ENCODE data around the gene LAMB3.

Gene LAMB3

DNA sequence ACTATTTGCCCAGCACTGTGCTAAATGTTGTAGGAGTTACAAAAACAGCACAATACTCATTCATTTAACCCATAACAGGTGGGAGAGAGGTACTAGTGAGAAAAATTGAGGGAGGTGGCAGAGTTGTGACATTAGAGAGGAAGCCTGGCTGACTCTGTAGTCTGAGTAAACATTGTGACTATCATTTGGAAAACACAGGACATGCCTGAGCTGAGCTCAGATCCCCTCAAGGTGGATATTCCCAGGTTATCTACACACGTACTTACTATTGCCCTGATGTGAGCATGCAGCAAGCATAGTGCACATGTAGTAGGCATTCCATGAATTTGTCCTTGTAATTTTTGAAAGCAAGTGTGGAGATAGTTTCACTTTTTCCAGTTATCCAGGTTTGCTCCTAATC lies 57.8 kb downstream of the LAMB3 start:
- no peak for DNase-seq

GRCh38 chr1:209593747-209594146 lies 58.5 kb downstream of the LAMB3 start:
- DNase-seq: no peak

DNA sequence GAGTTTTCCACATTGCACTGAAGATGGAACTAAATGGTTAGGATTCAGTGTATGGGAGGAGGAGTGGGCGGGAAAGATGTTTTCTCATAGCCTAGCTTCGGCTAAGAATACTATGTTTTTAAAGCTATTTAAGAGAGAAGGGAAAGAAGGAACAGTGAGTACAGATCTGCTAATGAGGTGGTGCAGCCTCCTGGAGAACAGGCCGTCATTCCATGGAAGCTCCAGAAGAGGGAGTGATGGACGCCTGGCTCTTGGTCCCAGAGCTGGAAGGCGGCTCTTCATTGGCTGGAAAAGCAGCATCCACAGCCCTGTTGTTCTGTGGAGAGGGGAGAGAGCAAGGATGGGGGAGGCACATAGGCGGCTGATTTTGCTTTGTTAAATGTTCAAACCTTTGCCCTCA lies 61.8 kb downstream of the LAMB3 start:
- DNase-seq: no peak

DNA sequence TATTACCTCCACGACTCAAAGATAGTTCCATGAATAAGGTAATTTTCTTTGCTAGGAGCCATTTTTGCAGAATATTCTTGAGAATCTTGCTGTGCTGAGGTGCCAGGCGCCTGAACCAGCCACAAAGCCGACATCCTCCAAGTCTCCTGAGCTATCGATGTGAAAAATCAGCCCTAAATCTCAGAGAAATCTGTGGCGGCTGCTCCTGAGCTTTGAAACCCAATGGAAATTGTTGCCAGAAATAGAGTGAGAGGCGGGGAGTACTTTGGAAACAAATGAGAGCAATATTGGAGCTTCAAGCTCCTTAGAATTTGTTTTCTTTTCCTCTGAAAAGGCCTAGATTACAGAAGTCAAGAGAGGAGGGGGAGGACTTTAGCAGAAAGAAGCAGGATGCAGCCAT lies 62.4 kb downstream of the LAMB3 start:
- no peak for DNase-seq

GRCh38 chr1:209589440-209589839 lies 62.8 kb downstream of the LAMB3 start:
- no peak for DNase-seq

- no peak for DNase-seq
Measured at GRCh38 chr1:209587789-209588188, 64.4 kb downstream of the LAMB3 start.

DNA sequence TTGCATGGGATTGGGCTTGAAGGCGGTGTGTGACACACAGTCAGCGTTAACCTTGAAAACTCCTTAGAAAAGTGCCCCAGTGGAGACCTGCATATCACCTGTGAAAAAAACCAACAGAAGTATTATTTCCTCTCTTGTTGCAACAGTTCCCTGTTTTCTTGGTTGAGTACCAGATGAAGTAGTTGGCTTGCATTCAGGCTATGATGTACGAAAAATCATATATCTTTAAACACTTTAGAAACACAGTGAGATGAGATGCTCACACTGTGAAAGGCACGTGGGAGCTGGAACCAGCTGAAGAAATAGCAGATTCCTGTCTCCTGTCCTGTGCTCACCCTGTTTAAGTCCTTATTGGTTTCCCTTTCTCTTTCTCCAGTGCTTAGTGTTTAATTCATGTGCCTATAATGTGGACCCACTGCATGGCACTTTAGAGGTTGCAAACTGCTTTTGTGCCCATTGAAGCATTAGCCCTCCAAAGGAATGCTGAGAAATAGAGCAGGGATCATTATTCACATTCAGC lies 65.9 kb downstream of the LAMB3 start:
- no peak for DNase-seq

- no peak for DNase-seq
Measured at GRCh38 chr1:209585672-209586071, 66.6 kb downstream of the LAMB3 start.

DNA sequence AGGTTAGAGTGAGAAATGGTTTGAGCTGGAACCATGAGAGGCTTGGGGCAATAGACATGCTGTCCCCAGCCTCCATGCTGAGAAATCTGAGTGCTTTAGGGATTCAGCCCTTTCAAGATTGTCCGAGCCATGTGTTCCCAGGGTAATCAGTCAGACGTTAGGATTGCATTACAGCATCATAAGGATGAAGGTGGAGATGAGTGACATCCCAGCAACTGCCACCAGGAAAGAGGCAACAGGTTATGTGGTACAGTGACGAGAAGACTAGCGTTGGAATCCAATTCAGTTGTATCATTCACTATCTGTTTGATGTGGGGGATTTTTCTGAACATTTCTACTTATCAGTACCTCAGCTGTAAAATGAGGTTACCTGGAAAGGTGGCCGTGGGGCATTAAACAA lies 67.0 kb downstream of the LAMB3 start:
- DNase-seq: no peak

DNA sequence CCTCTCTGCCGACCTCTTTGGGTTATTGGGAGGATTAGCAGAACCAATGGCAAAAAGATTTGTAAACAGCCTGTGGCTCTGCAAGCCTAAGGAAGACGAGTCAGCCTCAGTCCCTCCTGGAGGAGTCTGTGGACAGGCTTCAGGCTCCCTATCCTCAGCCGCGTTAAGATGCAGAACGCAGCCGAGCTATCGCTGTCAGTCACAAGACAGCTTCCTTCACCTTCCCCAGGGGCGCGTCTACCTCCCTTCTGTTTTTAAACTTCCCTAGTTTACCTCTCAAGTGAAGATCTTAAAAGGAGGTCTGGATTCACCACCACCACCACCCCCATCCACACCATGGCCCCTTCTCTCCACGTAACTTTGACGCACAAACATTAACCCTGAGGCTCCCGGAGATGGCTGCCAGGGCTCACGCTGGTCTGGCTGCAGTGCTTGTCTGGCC lies 68.0 kb downstream of the LAMB3 start:
- DNase-seq: no peak

DNA sequence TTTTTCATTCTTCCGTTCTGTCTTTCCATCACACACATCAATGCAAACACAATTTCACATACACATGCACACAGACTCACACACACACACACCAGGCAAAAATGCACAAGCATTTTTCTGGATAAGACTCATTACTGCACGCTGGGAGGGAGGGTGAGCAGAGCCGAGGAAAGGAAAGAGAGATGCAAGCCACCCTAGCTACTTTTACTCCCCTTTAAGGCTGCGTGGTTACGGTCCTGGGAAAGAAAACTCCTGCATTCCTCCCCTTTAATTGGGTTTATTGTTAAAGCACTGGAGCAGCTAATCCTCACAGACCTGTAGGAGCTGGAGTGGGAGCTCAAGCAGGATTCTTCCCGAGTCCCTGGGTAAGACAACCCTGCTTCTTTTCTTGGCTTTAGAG lies 68.8 kb downstream of the LAMB3 start, which contains the start of gene CAMK1G:
Gene CAMK1G (plus strand): TSS at position 307 of the 400 bp plus-strand sequence. CDS start 11,270 bp downstream, outside the sequence.
- DNase-seq: no peak

DNA sequence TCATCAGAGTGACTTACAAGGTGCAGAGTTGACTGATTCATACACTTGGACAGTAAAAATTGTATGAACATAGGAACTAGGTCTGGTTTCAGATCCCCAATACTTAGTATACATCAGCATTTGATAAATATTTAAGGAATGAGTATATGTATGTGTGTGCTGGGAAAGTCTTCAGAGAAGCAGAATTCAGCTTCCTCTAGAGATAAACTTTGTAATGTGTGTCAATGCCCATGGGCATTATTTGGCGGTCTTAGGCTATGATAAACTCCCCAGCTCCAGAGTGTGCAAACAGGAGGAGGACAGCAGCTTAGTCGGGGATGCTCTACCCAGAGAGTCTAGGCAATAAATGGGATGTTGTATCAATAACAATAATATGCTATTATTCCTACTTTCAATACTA lies 71.6 kb downstream of the LAMB3 start:
- no peak for DNase-seq

GRCh38 chr1:209577346-209577745 lies 74.9 kb downstream of the LAMB3 start:
- DNase-seq: no peak

- no peak for DNase-seq
Measured at GRCh38 chr1:209576392-209577197, 75.6 kb downstream of the LAMB3 start.

DNA sequence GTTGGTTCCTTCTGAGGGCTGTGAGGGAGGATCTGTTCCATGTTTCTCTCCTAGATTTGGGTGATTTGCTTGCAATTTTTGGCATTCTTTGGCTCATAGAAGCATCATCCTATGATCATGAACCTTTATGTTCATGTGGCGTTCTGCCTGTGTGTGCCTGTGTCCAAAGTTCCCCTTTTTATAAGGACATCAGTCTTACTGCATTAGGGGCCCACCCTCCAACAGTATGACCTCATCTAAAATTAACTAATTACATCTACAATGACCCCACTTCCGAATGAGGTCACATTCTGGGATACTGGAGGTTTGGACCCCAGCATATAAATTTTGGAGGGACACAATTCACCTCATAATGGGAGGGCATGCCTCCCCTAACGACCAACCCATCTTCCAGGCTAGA lies 81.5 kb downstream of the LAMB3 start:
- no peak for DNase-seq

DNA sequence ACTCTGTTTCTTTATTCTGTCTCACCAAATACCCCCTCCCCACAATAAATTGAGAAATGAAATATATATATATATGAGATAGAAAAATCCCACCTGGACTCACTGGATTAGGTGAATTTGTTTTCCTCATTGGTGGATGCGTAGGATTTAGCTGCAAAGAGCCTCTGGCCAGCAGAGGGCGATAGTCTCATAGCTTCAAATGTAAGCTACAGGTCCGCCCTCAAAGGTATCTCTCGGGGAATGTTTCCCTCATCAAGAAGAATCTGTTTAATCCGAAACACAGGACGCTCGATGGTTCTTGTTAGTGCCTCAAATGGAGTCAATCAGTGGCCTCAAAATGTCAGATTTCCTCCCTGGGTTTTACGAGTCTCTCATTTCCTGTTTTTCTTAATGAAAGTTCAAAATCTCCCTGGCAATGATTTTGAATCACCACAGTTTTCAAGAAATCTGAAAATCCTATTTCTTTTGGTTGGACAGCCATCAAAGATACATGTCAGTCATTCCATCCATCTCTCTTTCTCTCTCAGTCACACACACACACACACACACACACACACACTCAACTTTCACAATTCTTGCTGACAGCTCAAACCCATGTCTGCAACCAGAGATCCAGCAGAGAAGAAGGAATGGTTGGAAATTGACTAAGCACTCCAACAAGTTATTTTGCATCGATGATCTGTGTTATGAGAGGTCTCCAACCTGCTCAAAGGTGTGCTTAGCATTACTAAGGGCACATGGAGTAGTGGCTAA lies 82.6 kb downstream of the LAMB3 start:
- DNase-seq: peak; percentile 36

- no peak for DNase-seq
Measured at GRCh38 chr1:209567698-209568175, 84.5 kb downstream of the LAMB3 start.

DNA sequence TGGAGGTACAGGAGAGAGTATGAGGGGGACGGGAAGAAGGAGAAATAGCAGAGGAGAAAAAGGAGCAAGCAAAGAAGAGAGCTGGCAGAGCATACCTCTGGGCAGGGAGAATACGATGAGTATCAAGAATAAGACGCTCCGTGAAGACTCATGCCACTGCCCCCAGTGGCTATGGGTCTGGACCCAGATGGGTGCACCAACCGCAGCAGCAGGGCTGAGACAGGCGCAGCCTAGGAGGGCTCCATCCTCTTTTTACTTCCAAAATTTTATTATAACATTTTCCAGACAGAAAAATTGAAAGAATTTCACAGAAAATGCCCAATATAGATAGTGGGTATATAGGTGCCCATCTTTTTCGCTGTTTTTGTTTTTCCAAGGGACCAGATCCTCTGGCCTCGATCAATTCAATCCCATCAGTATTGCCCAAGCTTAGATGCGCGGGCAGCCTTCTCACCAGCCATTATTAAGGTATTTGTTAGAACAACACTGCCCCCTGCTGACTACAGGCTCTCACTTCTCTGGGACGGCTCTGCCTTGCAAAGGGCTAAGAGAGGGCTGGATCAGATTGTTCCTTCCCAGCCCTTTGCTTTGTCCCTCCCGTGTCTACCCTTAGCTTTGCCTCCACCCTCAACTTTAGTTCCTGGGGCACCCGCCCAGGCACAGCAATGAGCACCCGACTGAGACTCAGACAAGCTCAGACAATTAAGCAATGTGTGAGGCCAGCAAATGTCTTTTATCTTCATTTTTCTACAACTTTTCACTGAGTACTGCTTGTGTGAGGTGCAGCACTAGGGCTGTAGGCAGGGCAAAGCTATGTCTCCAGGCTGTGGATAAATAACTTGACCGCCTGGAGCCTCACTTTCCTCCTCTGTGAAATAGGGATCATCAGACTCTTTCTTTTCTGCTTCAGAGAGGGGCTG lies 86.2 kb downstream of the LAMB3 start:
- peak; percentile 47 for DNase-seq
